GM12878 (cell line): ENCODE results near the gene CTSW. TPM values are rescaled to one million over a fixed set of nuclear protein-coding genes. Genes with fewer than 3 reads are reported as not detected.

Source experiments
- CHD2 ChIP-seq: IDR thresholded peaks from 2 replicates; pipeline ENCODE4 v1.6.1; 2011; ENCODE audit warnings: low read depth, low read length, improper control_type of control experiment, borderline replicate concordance
- DPF2 ChIP-seq: fragments of 450-650 bp; IDR thresholded peaks from 2 replicates; pipeline ENCODE4 v1.6.1; 2017; ENCODE audit warnings: mild to moderate bottlenecking
- FOXM1 ChIP-seq: IDR thresholded peaks from 2 replicates; pipeline ENCODE4 v1.6.1; 2012; ENCODE audit warnings: low read depth, mild to moderate bottlenecking, inconsistent platforms, low read length, moderate library complexity
- JUNB ChIP-seq: IDR thresholded peaks from 2 replicates; pipeline ENCODE4 v1.6.1; 2016; ENCODE audit warnings: antibody characterized with exemption, mild to moderate bottlenecking
- LARP7 ChIP-seq: fragments of 450-650 bp; IDR thresholded peaks from 2 replicates; pipeline ENCODE4 v1.6.1; 2017; ENCODE audit warnings: mild to moderate bottlenecking
- MTA3 ChIP-seq: IDR thresholded peaks from 2 replicates; pipeline ENCODE4 v1.6.1; 2012; ENCODE audit warnings: low read length, inconsistent platforms, borderline replicate concordance
- NFXL1 ChIP-seq: fragments of 450-650 bp; IDR thresholded peaks from 2 replicates; pipeline ENCODE4 v1.6.1; 2017; ENCODE audit warnings: antibody characterized with exemption, mild to moderate bottlenecking, borderline replicate concordance
- NFYB ChIP-seq: IDR thresholded peaks from 2 replicates; pipeline ENCODE4 v1.6.1; 2011; ENCODE audit warnings: low read depth, mild to moderate bottlenecking, low read length, improper control_type of control experiment, moderate library complexity; ENCODE audit not compliant: insufficient read depth
- PML ChIP-seq: IDR thresholded peaks from 2 replicates; pipeline ENCODE4 v1.6.1; 2012; ENCODE audit warnings: low read length, inconsistent platforms
- PRDM15 ChIP-seq: fragments of 450-650 bp; formaldehyde crosslinking; IDR thresholded peaks from 2 replicates; pipeline ENCODE4 v1.4.0; 2020; ENCODE audit warnings: mild to moderate bottlenecking, moderate library complexity
- RAD21 ChIP-seq: IDR thresholded peaks from 2 replicates; pipeline ENCODE4 v1.6.1; 2011; ENCODE audit warnings: mild to moderate bottlenecking, low read depth, low read length, moderate library complexity; ENCODE audit not compliant: insufficient read depth
- RAD51 ChIP-seq: fragments of 450-650 bp; IDR thresholded peaks from 2 replicates; pipeline ENCODE4 v1.6.1; 2016; ENCODE audit warnings: moderate library complexity, mild to moderate bottlenecking, inconsistent platforms
- RB1 ChIP-seq: fragments of 450-650 bp; formaldehyde crosslinking; IDR thresholded peaks from 2 replicates; pipeline ENCODE4 v1.6.1; 2017; ENCODE audit warnings: mild to moderate bottlenecking, borderline replicate concordance
- RBBP5 ChIP-seq: fragments of 200-600 bp; sonication (generic); conservative IDR thresholded peaks from 2 replicates; pipeline ENCODE4 v1.6.1; 2016
- RELA ChIP-seq: fragments of 450-650 bp; IDR thresholded peaks from 2 replicates; pipeline ENCODE4 v1.8.0; 2014; ENCODE audit warnings: borderline replicate concordance; ENCODE audit not compliant: partially characterized antibody
- REST ChIP-seq: IDR thresholded peaks from 2 replicates; pipeline ENCODE4 v1.6.1; 2012; ENCODE audit warnings: mild to moderate bottlenecking, low read depth, low read length
- SIN3A ChIP-seq: IDR thresholded peaks from 2 replicates; pipeline ENCODE4 v1.6.1; 2012; ENCODE audit warnings: low read depth, low read length, improper control_type of control experiment
- SIX5 ChIP-seq: IDR thresholded peaks from 2 replicates; pipeline ENCODE4 v1.6.1; 2011; ENCODE audit warnings: mild to moderate bottlenecking, low read depth, low read length, moderate library complexity; ENCODE audit not compliant: severe bottlenecking
- SKIL ChIP-seq: fragments of 450-650 bp; IDR thresholded peaks from 2 replicates; pipeline ENCODE4 v1.6.1; 2017; ENCODE audit warnings: mild to moderate bottlenecking, low read depth, inconsistent platforms; ENCODE audit not compliant: poor library complexity, severe bottlenecking
- SMAD5 ChIP-seq: IDR thresholded peaks from 2 replicates; pipeline ENCODE4 v1.6.1; 2016; ENCODE audit warnings: antibody characterized with exemption, low read depth
- STAT3 ChIP-seq: IDR thresholded peaks from 2 replicates; pipeline ENCODE4 v1.6.1; 2011; ENCODE audit warnings: low read depth, low read length, improper control_type of control experiment
- ZNF384 ChIP-seq: IDR thresholded peaks from 2 replicates; pipeline ENCODE4 v1.6.1; 2012; ENCODE audit warnings: low read depth, mild to moderate bottlenecking, low read length, improper control_type of control experiment, borderline replicate concordance
- polyA plus RNA-seq, 11 experiments: library from polyadenylated mRNA; depleted of rRNA in 4 of 11; unstranded in 6 of 11; stranded (reverse) in 5 of 11; fragments of >200 nt; fragmentation: Nextera tagmentation in 4 of 11; fragmentation: Illumina TruSeq in 1 of 11; extraction: Ambion mirVana in 4 of 11; extraction: Trizol in 1 of 11; gene quantifications; 1 replicate in 1 of 11; 2 replicates in 10 of 11; pipeline versions ENCODE4 v1.2.1 to v1.2.3, GENCODE V29; 2011 to 2016; ENCODE audit warnings: inconsistent platforms in 2 of 11, missing spikeins in 2 of 11, low read depth in 1 of 11
- total RNA-seq, 4 experiments: library from RNA; depleted of rRNA in 3 of 4; stranded (reverse); fragments of >200 nt in 3 of 4; fragmentation: Illumina TruSeq in 1 of 4; extraction: Trizol in 1 of 4; gene quantifications; 2 replicates each; pipeline versions ENCODE4 v1.2.1 to v1.2.3, GENCODE V29; 2013 to 2021

Gene CTSW
- total and polyA plus RNA-seq, 10 of the 15 experiments (the other 5 are each of a cell fraction or from before 2014, with no cell fraction given) = 0.53 to 12.0 (median 1.7) TPM

GRCh38 chr11:65927904-65928397 lies 48.3 kb downstream of the CTSW start (continued):
- TF ChIP-seq PRDM15 (CRISPR knock-in tag) = no peak
- TF ChIP-seq RAD51 = no peak
- TF ChIP-seq PML = peak; percentile 66; the same call in 1 of the 2 replicates
- no peak for TF ChIP-seq REST
- TF ChIP-seq SKIL = peak; percentile 65
- no peak for TF ChIP-seq RBBP5
- no peak for TF ChIP-seq SIX5
- no peak for TF ChIP-seq RELA
- peak; percentile 28; the same call in 1 of the 2 replicates for TF ChIP-seq MTA3
- peak; percentile 33; the same call in 1 of the 2 replicates for TF ChIP-seq SIN3A
- peak; percentile 57; the same call in 1 of the 2 replicates for TF ChIP-seq DPF2
- TF ChIP-seq SMAD5 = no peak
- 0 out of 2 replicates have a peak, but pooled peaks have one; percentile 31 for TF ChIP-seq FOXM1
- TF ChIP-seq STAT3 = no peak
- peak; percentile 41; the same call in 1 of the 2 replicates for TF ChIP-seq RB1
- peak; percentile 84 for TF ChIP-seq ZNF384
- no peak for TF ChIP-seq NFYB
- no peak for TF ChIP-seq RAD21
- TF ChIP-seq JUNB = no peak
- TF ChIP-seq CHD2 = peak; percentile 84
- TF ChIP-seq NFXL1 = no peak
- no peak for TF ChIP-seq LARP7
